Fibroblast of the aortic adventitia (primary cell): ENCODE measurements around the gene VWA2. TPM values are rescaled to one million over a fixed set of nuclear protein-coding genes. Genes with fewer than 3 reads are reported as not detected.

Experiments
- DNase-seq: peaks from one replicate; pipeline ENCODE4 v3.0.0-alpha.2; 2010; ENCODE audit warnings: low read depth
- H3K4me3 ChIP-seq: 2 replicates; pipeline ENCODE4 v1.5.1; 2011; ENCODE audit warnings: low read depth, mild to moderate bottlenecking, control low read depth, low read length, moderate library complexity
- total RNA-seq: library from RNA; depleted of rRNA; stranded (reverse); fragments of >200 nt; gene quantifications from 2 replicates; pipeline ENCODE4 v1.2.3, GENCODE V29; 2012; ENCODE audit warnings: low replicate concordance
- TF ChIP-seq, protein P1 (sequence below): IDR thresholded peaks from 2 replicates; pipeline ENCODE4 v1.5.1; 2011; ENCODE audit warnings: mild to moderate bottlenecking, low read length, control low read depth, inconsistent platforms; ENCODE audit not compliant: insufficient read depth

The VWA2 gene
- total RNA-seq, 1 donor: 0.09 TPM

DNA sequence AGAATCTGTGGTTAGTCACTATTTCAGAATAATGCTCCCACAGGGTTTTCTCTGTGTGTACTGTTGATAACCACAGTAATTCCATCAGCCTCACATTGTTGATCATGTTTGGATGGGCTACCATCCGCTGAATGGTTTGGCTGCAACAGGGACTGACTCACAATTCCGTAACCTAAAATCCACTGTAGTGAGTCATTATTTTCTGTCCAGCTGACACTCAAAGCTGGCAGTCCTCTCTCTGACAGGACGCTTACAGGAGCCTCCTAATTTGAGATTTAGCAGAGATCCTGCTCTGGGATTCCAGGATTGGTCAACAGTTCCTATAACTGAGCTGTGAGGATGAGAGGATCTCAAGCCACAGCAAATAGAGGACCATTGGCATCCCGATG lies 32.7 kb downstream of the VWA2 start:
- DNase-seq: peak; percentile 94
- no peak overlapping the region for H3K4me3 ChIP-seq
- TF ChIP-seq, protein P1, sequence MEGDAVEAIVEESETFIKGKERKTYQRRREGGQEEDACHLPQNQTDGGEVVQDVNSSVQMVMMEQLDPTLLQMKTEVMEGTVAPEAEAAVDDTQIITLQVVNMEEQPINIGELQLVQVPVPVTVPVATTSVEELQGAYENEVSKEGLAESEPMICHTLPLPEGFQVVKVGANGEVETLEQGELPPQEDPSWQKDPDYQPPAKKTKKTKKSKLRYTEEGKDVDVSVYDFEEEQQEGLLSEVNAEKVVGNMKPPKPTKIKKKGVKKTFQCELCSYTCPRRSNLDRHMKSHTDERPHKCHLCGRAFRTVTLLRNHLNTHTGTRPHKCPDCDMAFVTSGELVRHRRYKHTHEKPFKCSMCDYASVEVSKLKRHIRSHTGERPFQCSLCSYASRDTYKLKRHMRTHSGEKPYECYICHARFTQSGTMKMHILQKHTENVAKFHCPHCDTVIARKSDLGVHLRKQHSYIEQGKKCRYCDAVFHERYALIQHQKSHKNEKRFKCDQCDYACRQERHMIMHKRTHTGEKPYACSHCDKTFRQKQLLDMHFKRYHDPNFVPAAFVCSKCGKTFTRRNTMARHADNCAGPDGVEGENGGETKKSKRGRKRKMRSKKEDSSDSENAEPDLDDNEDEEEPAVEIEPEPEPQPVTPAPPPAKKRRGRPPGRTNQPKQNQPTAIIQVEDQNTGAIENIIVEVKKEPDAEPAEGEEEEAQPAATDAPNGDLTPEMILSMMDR: no peak

DNA sequence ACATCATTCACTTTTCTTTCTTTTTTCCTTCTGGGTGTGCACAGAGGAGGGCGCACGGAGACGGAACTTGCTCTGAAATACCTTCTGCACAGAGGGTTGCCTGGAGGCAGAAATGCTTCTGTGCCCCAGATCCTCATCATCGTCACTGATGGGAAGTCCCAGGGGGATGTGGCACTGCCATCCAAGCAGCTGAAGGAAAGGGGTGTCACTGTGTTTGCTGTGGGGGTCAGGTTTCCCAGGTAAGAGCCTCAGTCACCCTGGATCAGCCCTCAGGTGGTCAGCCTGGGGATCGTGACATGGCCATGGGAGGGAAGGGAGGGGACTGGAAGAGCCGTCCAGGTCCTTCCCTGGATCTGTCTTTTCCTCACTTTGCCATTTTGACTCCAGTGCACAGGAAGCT lies 33.6 kb downstream of the VWA2 start:
- TF ChIP-seq, protein P1: no peak
- no peak overlapping the region for H3K4me3 ChIP-seq
- no peak for DNase-seq

GRCh38 chr10:114273910-114274309 lies 34.9 kb downstream of the VWA2 start:
- no peak overlapping the region for H3K4me3 ChIP-seq
- TF ChIP-seq, protein P1: no peak
- DNase-seq: no peak

- no peak overlapping the region for H3K4me3 ChIP-seq
- no peak for DNase-seq
- TF ChIP-seq, protein P1: no peak
Measured at GRCh38 chr10:114274616-114275453, 35.8 kb downstream of the VWA2 start.

DNA sequence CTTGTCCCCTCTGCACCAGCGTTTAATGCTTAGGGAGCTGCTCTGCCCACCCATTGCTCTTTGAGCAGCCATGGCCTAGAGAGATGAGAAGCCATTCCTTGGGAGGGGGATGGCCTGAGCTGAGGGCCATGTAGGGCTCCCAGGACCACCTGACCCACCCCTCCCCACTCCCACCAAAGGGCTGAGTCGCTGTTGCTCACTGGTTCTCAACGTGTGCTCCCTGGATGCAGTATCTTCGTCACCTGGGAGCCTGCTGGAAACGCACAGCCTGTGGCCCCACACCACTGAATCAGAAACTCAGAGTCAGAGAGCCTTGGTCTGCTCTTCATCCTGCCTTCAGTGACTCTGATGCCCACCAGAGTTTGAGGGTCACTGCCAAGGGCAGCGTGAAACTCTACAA lies 37.0 kb downstream of the VWA2 start:
- no peak overlapping the region for H3K4me3 ChIP-seq
- TF ChIP-seq, protein P1: no peak
- DNase-seq: no peak

DNA sequence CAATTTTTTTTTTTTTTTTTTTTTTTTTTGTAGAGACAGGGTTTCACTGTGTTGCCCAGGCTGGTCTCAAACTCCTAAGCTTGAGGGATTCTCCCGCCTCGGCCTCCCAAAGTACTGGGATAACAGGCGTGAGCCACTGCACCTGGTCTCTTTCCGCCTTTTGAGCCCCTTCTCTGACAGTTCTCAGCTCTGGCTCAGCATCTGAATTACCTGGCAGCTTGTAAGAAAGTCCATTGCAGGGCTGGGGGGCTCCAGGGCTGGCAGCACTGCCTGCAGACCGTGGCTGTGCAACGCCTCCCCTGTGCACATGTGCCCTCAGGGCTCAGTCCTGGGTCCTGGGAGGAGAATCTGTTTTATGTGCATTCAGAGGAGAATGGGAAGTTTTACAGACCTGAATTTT lies 37.6 kb downstream of the VWA2 start:
- DNase-seq: no peak
- H3K4me3 ChIP-seq: no peak overlapping the region
- TF ChIP-seq, protein P1: no peak
